NT2/D1 (cell line): Measurements from ENCODE around the gene L2HGDH.

Source experiments
- DNase-seq: peaks from one replicate; pipeline ENCODE4 v3.0.0-alpha.2; 2011; ENCODE audit warnings: low read depth, low spot score
- H3K27me3 ChIP-seq: 2 replicates; pipeline ENCODE4 v1.6.0; 2011; ENCODE audit warnings: mild to moderate bottlenecking; ENCODE audit not compliant: insufficient read length, insufficient read depth
- H3K36me3 ChIP-seq: 2 replicates; pipeline ENCODE4 v1.6.1; 2011; ENCODE audit warnings: mild to moderate bottlenecking, low read length, mixed read lengths; ENCODE audit not compliant: insufficient read depth, insufficient read length
- H3K4me1 ChIP-seq: 2 replicates; pipeline ENCODE4 v1.5.1; 2011; ENCODE audit not compliant: insufficient read depth, insufficient read length
- H3K4me3 ChIP-seq: 2 replicates; pipeline ENCODE4 v1.5.1; 2011; ENCODE audit warnings: low read depth; ENCODE audit not compliant: insufficient read length
- H3K9ac ChIP-seq: 2 replicates; pipeline ENCODE4 v1.6.0; 2011; ENCODE audit warnings: low read depth; ENCODE audit not compliant: insufficient read length
- H3K9me3 ChIP-seq: 2 replicates; pipeline ENCODE4 v1.5.1; 2011; ENCODE audit warnings: mild to moderate bottlenecking, low read length; ENCODE audit not compliant: insufficient read depth
- SUZ12 ChIP-seq: IDR thresholded peaks from 2 replicates; pipeline ENCODE4 v1.6.1; 2011; ENCODE audit not compliant: insufficient read length, insufficient read depth; ENCODE audit errors: extremely low read depth
- YY1 ChIP-seq: IDR thresholded peaks from 2 replicates; pipeline ENCODE4 v1.6.1; 2011; ENCODE audit not compliant: insufficient read length, insufficient read depth
- ZNF274 ChIP-seq: IDR thresholded peaks from 2 replicates; pipeline ENCODE4 v1.6.1; 2011; ENCODE audit warnings: mild to moderate bottlenecking, low read depth, low read length

The L2HGDH gene

DNA sequence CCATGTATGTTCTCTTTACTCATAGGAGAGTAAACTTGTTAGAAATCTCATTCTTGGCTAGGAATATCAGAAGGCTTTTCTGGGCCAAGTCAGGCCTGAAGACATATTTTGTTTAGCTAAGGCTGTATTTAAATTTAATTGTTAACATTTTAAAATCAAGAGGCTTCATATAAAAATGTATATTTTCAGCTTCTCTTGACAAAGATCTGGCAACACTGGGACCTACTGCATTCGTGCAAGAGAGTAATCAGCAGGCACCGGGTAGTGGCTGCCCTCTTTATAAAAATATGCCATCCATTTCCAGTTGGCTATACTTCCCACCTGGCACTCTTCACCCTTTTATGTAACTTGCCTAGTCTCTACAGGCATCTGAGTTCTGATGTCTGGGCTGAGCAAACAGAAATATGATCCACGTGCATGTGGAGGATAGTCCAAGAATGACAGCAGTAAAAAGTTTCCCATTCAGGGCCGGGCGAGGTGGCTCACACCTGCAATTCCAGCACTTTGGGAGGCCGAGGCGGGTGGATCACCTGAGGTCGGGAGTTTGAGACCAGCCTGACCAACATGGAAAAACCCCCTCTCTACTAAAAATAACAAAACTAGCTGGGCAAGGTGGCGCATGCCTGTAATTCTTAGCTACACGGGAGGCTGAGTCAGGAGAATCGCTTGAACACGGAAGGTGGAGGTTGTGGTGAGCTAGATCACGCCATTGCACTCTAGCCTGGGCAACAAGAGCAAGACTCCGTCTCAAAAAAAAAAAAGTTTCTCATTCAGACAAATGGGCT is 78.7 kb downstream of the L2HGDH start:
- Histone ChIP-seq H3K4me1 (no peaks in the 10 kb centered on the region), H3K9me3 (peaks cover 5% of the 10 kb centered on the region; the same call in 1 of the 2 replicates), H3K4me3 (no peak overlapping the region), H3K36me3 (no peaks in the 10 kb centered on the region), H3K27me3 (peaks cover 4% of the 10 kb centered on the region), H3K9ac (no peak overlapping the region)
- DNase-seq = no peak
- TF ChIP-seq SUZ12 (no peak), YY1 (no peak), ZNF274 (no peak)

DNA sequence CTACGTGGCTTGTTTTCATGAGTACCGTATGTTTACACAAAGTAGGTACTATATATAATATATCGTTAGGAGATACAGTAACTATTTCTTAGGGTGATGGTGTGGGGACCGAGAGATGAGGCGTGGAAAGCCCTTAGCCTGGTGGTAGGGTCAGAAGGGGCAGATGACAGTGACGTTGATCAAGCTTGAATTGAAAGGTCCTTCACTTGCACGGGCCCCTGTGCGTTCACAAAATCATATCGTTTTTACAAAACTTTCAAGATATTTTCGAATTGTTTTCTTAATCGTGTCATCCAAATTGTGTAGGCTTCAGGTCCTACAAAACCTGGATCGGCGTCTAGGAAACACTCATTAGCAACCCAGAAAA is 79.8 kb downstream of the L2HGDH start:
- Histone ChIP-seq H3K9me3 (peaks cover 5% of the 10 kb centered on the region; the same call in 1 of the 2 replicates), H3K9ac (peak overlapping the region; percentile 83), H3K27me3 (peaks cover 4% of the 10 kb centered on the region), H3K4me3 (peak overlapping the region; percentile 71), H3K4me1 (no peaks in the 10 kb centered on the region), H3K36me3 (no peaks in the 10 kb centered on the region)
- no peak for DNase-seq
- TF ChIP-seq SUZ12 (no peak), ZNF274 (no peak), YY1 (no peak)

DNA sequence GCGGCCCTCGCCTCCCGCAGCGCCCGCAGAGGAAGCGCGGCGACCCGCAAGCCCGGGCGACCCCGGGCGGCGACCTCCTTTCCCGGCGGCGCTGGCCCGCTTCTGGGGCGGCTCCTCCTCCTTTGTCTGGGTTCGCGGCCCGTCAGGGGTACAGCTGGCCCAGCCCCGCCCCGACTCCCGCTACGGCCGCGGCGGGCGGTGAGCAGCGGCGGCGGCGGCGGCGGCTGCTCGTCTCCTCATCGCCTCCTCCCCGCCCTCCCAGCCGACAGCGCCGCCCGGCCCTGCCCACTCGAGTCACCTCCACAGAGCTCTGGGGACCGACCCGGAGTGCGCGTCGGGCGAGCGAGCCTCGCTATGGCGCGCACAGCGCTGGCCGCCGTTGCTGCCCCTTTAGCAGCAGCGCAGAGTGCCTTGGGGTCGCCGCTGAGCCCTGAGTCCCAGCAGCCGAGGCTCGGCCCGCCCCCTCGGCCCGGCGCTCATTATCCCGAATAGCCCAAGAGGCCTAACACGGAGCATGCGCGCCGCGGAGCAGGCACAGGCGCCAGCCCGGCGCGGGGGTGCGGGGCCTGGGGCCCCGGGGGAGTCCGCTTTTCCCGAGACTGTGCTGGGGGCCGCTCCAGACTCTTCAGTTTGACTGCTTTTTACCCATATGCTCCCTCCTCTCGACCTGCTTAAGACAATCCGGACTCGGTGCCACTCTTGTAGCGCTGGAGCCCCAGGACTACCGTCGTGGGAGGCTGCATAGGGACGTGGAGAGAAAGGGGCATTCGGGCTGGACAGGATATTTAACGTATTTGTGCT is 80.4 kb downstream of the L2HGDH start, which contains the start of gene SOS2:
Gene SOS2 (minus strand): TSS at position 104 of the 801 bp plus-strand sequence. CDS start 295 bp downstream, outside the sequence.
- peak; percentile 71 for DNase-seq
- Histone ChIP-seq H3K4me3 (peak within 1 kb of the TSS; percentile 71), H3K27me3 (peaks cover 4% of the 10 kb centered on the region), H3K36me3 (no peaks in the 10 kb centered on the region), H3K4me1 (no peaks in the 10 kb centered on the region), H3K9me3 (peaks cover 5% of the 10 kb centered on the region; the same call in 1 of the 2 replicates), H3K9ac (peak within 1 kb of the TSS; percentile 85)
- TF ChIP-seq YY1 (no peak), SUZ12 (no peak), ZNF274 (no peak)

DNA sequence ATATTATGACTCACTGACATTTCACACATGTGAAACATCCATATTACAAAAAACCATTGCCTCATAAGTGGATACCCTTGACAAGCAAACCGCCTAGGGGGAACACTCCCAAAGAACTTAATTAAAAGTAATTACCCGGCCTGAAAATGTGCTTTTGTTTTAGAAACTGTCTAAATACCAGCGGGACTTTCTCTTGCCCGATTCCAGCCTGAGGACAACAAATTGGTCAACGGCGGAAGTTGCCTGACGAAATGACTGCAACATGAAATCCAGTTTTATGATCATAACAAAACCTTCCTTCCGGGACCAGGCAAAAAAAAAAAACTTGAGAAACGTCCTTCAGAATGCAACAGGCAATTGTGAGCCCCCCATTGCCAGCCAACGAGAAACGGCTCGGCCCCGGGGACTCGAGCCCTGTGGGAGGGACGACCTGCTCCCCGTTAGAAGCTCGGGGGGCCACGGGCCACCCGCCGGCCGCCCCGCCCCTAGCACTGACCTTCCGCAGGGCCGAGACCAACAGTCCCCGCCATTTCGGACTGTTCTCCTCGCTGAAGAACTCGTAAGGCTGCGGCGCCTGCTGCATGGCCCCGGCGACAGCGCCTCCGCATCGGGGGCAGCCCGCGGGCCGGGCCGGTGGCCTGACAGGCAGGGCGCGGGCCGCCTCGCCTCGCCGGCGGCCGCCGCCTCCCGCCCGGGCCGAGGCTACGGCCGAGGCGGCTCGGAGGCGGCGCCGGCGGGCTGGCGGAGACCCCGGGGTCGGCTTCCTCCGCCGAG is 81.1 kb downstream of the L2HGDH start:
- Histone ChIP-seq H3K4me1 (no peaks in the 10 kb centered on the region), H3K27me3 (peaks cover 4% of the 10 kb centered on the region), H3K4me3 (peak overlapping the region; percentile 71), H3K36me3 (no peaks in the 10 kb centered on the region), H3K9me3 (peaks cover 5% of the 10 kb centered on the region; the same call in 1 of the 2 replicates), H3K9ac (peak overlapping the region; percentile 85)
- no peak for TF ChIP-seq YY1
- no peak for TF ChIP-seq ZNF274
- TF ChIP-seq SUZ12 = no peak
- DNase-seq = no peak

DNA sequence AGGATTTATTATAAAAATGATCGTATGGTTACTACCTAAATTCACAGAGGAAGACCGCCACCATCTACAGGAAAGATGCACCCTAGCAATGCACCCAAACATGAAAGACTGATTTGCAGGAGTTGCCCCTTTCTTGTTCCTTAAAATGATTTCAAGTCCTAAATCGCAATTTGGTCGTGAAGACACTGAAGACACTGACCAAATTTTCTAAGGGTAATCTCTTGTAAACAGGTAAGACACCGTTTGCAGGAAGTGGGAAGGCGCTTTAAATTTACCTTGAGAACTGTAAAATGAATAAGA is 81.7 kb downstream of the L2HGDH start:
- Histone ChIP-seq H3K36me3 (no peaks in the 10 kb centered on the region), H3K9ac (peak overlapping the region; percentile 85), H3K27me3 (peaks cover 4% of the 10 kb centered on the region), H3K4me1 (no peaks in the 10 kb centered on the region), H3K4me3 (peak overlapping the region; percentile 71), H3K9me3 (peaks cover 5% of the 10 kb centered on the region; the same call in 1 of the 2 replicates)
- no peak for DNase-seq
- TF ChIP-seq YY1 = no peak
- no peak for TF ChIP-seq ZNF274
- no peak for TF ChIP-seq SUZ12

DNA sequence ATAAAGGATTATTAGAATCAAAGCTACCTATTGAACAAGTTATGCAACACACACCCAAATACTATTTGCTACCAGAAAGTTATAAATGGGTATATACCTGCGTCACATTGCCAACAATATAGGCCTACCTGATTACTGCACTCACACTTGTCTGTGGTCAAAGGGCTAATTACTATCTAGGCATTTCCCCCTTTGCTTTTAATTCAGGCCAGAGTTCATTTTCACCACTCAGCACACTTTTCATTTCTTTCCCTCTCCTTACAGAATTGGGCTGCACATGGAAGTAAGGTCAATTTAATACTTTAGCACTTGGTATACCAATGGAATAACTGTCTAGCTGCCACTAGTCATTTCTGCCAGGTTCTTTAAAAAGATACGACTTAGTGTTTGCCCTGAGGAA is 82.3 kb downstream of the L2HGDH start:
- Histone ChIP-seq H3K27me3 (peaks cover 4% of the 10 kb centered on the region), H3K36me3 (no peaks in the 10 kb centered on the region), H3K9ac (no peak overlapping the region), H3K4me3 (no peak overlapping the region), H3K9me3 (peaks cover 5% of the 10 kb centered on the region; the same call in 1 of the 2 replicates), H3K4me1 (no peaks in the 10 kb centered on the region)
- no peak for TF ChIP-seq ZNF274
- no peak for TF ChIP-seq SUZ12
- no peak for TF ChIP-seq YY1
- no peak for DNase-seq
